SK-N-SH treated with all-trans-retinoic acid at 6 μM for 48 hours (cell line): ENCODE measurements around the gene DHRS12.

Experiments used
- ATAC-seq: fragments of 200-7000 bp; cut with Tn5 transposase; 3 replicates; pipeline ENCODE4 v1.9.1; 2020; ENCODE audit warnings: mild to moderate bottlenecking, moderate library complexity
- CREB5 ChIP-seq: fragments of 250-450 bp; sonication (Bioruptor Pico); IDR thresholded peaks from 2 replicates; pipeline ENCODE4 v1.5.1; 2020; ENCODE audit warnings: low read depth, mild to moderate bottlenecking, moderate library complexity
- CSDC2 ChIP-seq: fragments of 250-450 bp; sonication (Bioruptor Pico); IDR thresholded peaks from 2 replicates; pipeline ENCODE4 v1.5.0; 2020; ENCODE audit warnings: mild to moderate bottlenecking, moderate library complexity
- CSRNP3 ChIP-seq: fragments of 250-450 bp; sonication (Bioruptor Pico); IDR thresholded peaks from 2 replicates; pipeline ENCODE4 v1.5.1; 2021; ENCODE audit warnings: mild to moderate bottlenecking, moderate library complexity
- ESRRG ChIP-seq: fragments of 250-450 bp; sonication (Bioruptor Pico); IDR thresholded peaks from 2 replicates; pipeline ENCODE4 v1.6.1; 2021; ENCODE audit warnings: mild to moderate bottlenecking
- GLIS3 ChIP-seq: fragments of 250-450 bp; sonication (Bioruptor Pico); IDR thresholded peaks from 2 replicates; pipeline ENCODE4 v1.5.0; 2020; ENCODE audit warnings: mild to moderate bottlenecking, moderate library complexity
- ISL1 ChIP-seq: fragments of 250-450 bp; sonication (Bioruptor Pico); IDR thresholded peaks from 2 replicates; pipeline ENCODE4 v2.1.2; 2022; ENCODE audit warnings: mild to moderate bottlenecking, moderate library complexity
- OSR1 ChIP-seq: fragments of 250-450 bp; sonication (Bioruptor Pico); IDR thresholded peaks from 2 replicates; pipeline ENCODE4 v1.8.0; 2022; ENCODE audit warnings: moderate library complexity, mild to moderate bottlenecking, inconsistent platforms
- PATZ1 ChIP-seq: fragments of 250-450 bp; sonication (Bioruptor Pico); IDR thresholded peaks from 2 replicates; pipeline ENCODE4 v1.8.0; 2020; ENCODE audit warnings: mild to moderate bottlenecking, moderate library complexity, borderline replicate concordance
- PPARA ChIP-seq: fragments of 250-450 bp; sonication (Bioruptor Pico); IDR thresholded peaks from 2 replicates; pipeline ENCODE4 v1.5.0; 2020; ENCODE audit warnings: mild to moderate bottlenecking, borderline replicate concordance
- RARB ChIP-seq: fragments of 250-450 bp; sonication (Bioruptor Pico); IDR thresholded peaks from 2 replicates; pipeline ENCODE4 v1.8.0; 2021; ENCODE audit warnings: mild to moderate bottlenecking, moderate library complexity
- SNAI2 ChIP-seq: fragments of 250-450 bp; sonication (Bioruptor Pico); IDR thresholded peaks from 2 replicates; pipeline ENCODE4 v1.5.0; 2020; ENCODE audit warnings: mild to moderate bottlenecking, moderate library complexity
- TCF4 ChIP-seq: fragments of 250-450 bp; sonication (Bioruptor Pico); IDR thresholded peaks from 2 replicates; pipeline ENCODE4 v1.8.0; 2021; ENCODE audit warnings: mild to moderate bottlenecking, moderate library complexity, borderline replicate concordance
- TOX ChIP-seq: fragments of 250-450 bp; sonication (Bioruptor Pico); IDR thresholded peaks from 2 replicates; pipeline ENCODE4 v1.8.0; 2021; ENCODE audit warnings: mild to moderate bottlenecking, moderate library complexity, borderline replicate concordance
- TSHZ2 ChIP-seq: fragments of 250-450 bp; sonication (Bioruptor Pico); IDR thresholded peaks from 2 replicates; pipeline ENCODE4 v1.5.0; 2020; ENCODE audit warnings: mild to moderate bottlenecking, moderate library complexity
- ZC3H10 ChIP-seq: fragments of 250-450 bp; sonication (Bioruptor Pico); IDR thresholded peaks from 2 replicates; pipeline ENCODE4 v1.5.1; 2021; ENCODE audit warnings: mild to moderate bottlenecking, moderate library complexity
- ZFP3 ChIP-seq: fragments of 250-450 bp; sonication (Bioruptor Pico); IDR thresholded peaks from 2 replicates; pipeline ENCODE4 v1.5.0; 2020; ENCODE audit warnings: mild to moderate bottlenecking, moderate library complexity
- ZFP30 ChIP-seq: fragments of 450-650 bp; formaldehyde crosslinking; IDR thresholded peaks from 2 replicates; pipeline ENCODE4 v1.5.0; 2022; ENCODE audit warnings: mild to moderate bottlenecking, moderate library complexity
- ZNF565 ChIP-seq: fragments of 450-650 bp; formaldehyde crosslinking; conservative IDR thresholded peaks from 2 replicates; pipeline ENCODE4 v1.5.0; 2020; ENCODE audit warnings: low read depth, mild to moderate bottlenecking, moderate library complexity

The DHRS12 gene

GRCh38 chr13:51793570-51794271 lies 10.2 kb downstream of the DHRS12 start:
- TF ChIP-seq ZFP3 (CRISPR knock-in tag) (peak; percentile 46; the same call in 1 of the 2 replicates), TSHZ2 (CRISPR knock-in tag) (no peak)
- peak; percentile 94 for ATAC-seq

GRCh38 chr13:51786425-51787265 lies 17.3 kb downstream of the DHRS12 start:
- TF ChIP-seq OSR1 (CRISPR knock-in tag), result no peak
- TF ChIP-seq TCF4, result 0 out of 2 replicates have a peak, but pooled peaks have one; percentile 1
- TF ChIP-seq CSDC2 (CRISPR knock-in tag), result no peak
- ATAC-seq, result peak; percentile 52

GRCh38 chr13:51785712-51786424 lies 18.1 kb downstream of the DHRS12 start:
- ATAC-seq, result peak; percentile 87
- TF ChIP-seq RARB (CRISPR knock-in tag) (no peak), ZC3H10 (CRISPR knock-in tag) (peak; percentile 43; the same call in 1 of the 2 replicates), TOX (peak; percentile 60; the same call in 1 of the 2 replicates), CREB5 (CRISPR knock-in tag) (0 out of 2 replicates have a peak, but pooled peaks have one; percentile 62), ZFP30 (CRISPR knock-in tag) (no peak), PPARA (no peak), TCF4 (peak; percentile 94), ZFP3 (CRISPR knock-in tag) (peak; percentile 80), ISL1 (peak; percentile 100), TSHZ2 (CRISPR knock-in tag) (peak; percentile 96), CSRNP3 (peak; percentile 89; the same call in 1 of the 2 replicates), CSDC2 (CRISPR knock-in tag) (no peak), ESRRG (peak; percentile 88; the same call in 1 of the 2 replicates), PATZ1 (peak; percentile 78; the same call in 1 of the 2 replicates), ZNF565 (CRISPR knock-in tag) (no peak), SNAI2 (CRISPR knock-in tag) (peak; percentile 39; the same call in 1 of the 2 replicates), GLIS3 (CRISPR knock-in tag) (no peak; the same call in 1 of the 2 replicates)
